ENCODE data around the gene ITPKB. TPM values are rescaled to one million over a fixed set of nuclear protein-coding genes. Genes with fewer than 3 reads are reported as not detected.

Gene ITPKB
- total and polyA plus RNA-seq, 2 experiments from 2014 or later = 0.31 to 5.2 TPM

DNA sequence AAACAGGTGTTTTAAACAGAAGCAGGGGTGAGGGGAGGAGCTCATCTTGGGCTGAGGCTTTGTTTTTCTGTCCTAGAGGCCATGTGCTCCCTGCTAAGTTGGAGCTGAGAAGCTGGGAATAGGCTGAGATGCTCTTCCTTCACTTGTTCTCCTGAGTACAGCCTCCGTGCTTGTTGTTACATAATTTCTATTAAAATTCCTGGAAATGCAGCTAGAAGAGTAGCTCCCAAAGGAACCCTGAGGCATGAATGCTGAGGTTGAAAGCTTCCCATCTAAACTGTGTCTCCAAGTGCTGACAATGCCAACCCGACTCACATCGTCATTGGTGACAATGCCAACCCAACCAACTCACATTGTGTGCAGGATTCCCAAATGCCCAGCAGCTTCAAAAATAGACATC, 12.6 kb upstream of the ITPKB start:
- Histone ChIP-seq H3K36me3 (ENCODE audit: insufficient read depth) (no peaks in the 10 kb centered on the region), H3K4me1 (ENCODE audit: insufficient read depth) (no peaks in the 10 kb centered on the region), H3F3A (replicated peaks; ENCODE audit: low read depth) (no peaks in the 10 kb centered on the region), H3K27me3 (ENCODE audit: insufficient read depth) (peaks cover 4% of the 10 kb centered on the region; the same call in 1 of the 2 replicates), H4K20me1 (replicated peaks; ENCODE audit: insufficient read depth) (no peaks in the 10 kb centered on the region), H3K4me2 (no peak overlapping the region), H3K27ac (ENCODE audit: low read depth) (no peak overlapping the region), H3K4me3 (no peak overlapping the region), H2AFZ (no peak overlapping the region), H3K79me2 (replicated peaks; ENCODE audit: insufficient read depth) (no peaks in the 10 kb centered on the region), H3K9me2 (ENCODE audit: insufficient read depth) (no peaks in the 10 kb centered on the region)
- H3K36me3 Mint-ChIP-seq (ENCODE audit: low read depth) = no peaks in the 10 kb centered on the region
- TF ChIP-seq, protein P1, sequence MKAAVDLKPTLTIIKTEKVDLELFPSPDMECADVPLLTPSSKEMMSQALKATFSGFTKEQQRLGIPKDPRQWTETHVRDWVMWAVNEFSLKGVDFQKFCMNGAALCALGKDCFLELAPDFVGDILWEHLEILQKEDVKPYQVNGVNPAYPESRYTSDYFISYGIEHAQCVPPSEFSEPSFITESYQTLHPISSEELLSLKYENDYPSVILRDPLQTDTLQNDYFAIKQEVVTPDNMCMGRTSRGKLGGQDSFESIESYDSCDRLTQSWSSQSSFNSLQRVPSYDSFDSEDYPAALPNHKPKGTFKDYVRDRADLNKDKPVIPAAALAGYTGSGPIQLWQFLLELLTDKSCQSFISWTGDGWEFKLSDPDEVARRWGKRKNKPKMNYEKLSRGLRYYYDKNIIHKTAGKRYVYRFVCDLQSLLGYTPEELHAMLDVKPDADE (IDR thresholded peaks at IDR 0.05) = no peak
- TF ChIP-seq CREB1 (CRISPR knock-in tag; IDR thresholded peaks at IDR 0.05; ENCODE audit: low read depth) (no peak), STAT1 (IDR thresholded peaks at IDR 0.05; ENCODE audit: unreplicated experiment) (no peak)
- ATAC-seq = no peak
- H3K27me3 Mint-ChIP-seq (ENCODE audit: insufficient read depth, low read depth, poor library complexity) = peaks cover 8% of the 10 kb centered on the region
- H3K4me3 Mint-ChIP-seq = no peak overlapping the region
- no peaks in the 10 kb centered on the region for H3K9me3 Mint-ChIP-seq
- DNase-seq (ENCODE audit: low spot score) = no peak
- H3K4me1 Mint-ChIP-seq = peaks cover 9% of the 10 kb centered on the region
- no peak overlapping the region for H3K27ac Mint-ChIP-seq

DNA sequence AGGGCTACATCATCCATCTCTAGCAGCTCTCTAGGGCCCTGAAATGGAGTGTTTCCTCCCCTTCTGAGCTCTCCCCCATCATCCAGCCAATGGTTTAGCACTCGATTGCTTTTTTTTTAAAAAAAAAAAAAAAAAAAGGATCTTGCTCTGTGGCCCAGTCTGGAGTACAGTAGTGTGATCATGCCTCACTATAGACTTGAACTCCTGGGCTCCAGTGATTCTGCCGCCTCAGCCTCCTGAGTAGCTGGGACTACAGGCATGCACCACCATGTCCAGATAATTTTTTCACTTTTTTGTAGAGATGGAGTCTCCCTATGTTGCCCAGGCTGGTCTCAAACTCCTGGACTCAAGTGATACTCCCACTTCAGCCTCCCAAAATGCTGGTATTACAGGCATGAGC, 12.1 kb upstream of the ITPKB start:
- Mint-ChIP-seq H3K4me1 (peaks cover 9% of the 10 kb centered on the region), H3K27ac (no peak overlapping the region), H3K4me3 (no peak overlapping the region), H3K36me3 (ENCODE audit: low read depth) (no peaks in the 10 kb centered on the region), H3K27me3 (ENCODE audit: insufficient read depth, low read depth, poor library complexity) (peaks cover 8% of the 10 kb centered on the region), H3K9me3 (no peaks in the 10 kb centered on the region)
- H3K27me3 ChIP-seq (ENCODE audit: insufficient read depth) = peaks cover 4% of the 10 kb centered on the region; the same call in 1 of the 2 replicates
- H3K27ac ChIP-seq (ENCODE audit: low read depth) = no peak overlapping the region
- H3K79me2 ChIP-seq (replicated peaks; ENCODE audit: insufficient read depth) = no peaks in the 10 kb centered on the region
- DNase-seq (ENCODE audit: low spot score) = no peak
- no peak overlapping the region for H3K4me2 ChIP-seq
- no peaks in the 10 kb centered on the region for H3K36me3 ChIP-seq (ENCODE audit: insufficient read depth)
- no peaks in the 10 kb centered on the region for H3K4me1 ChIP-seq (ENCODE audit: insufficient read depth)
- H2AFZ ChIP-seq = no peak overlapping the region
- ATAC-seq = no peak
- no peaks in the 10 kb centered on the region for H3K9me2 ChIP-seq (ENCODE audit: insufficient read depth)
- no peak overlapping the region for H3K4me3 ChIP-seq
- H3F3A ChIP-seq (replicated peaks; ENCODE audit: low read depth) = no peaks in the 10 kb centered on the region
- H4K20me1 ChIP-seq (replicated peaks; ENCODE audit: insufficient read depth) = no peaks in the 10 kb centered on the region
- TF ChIP-seq, protein P2, sequence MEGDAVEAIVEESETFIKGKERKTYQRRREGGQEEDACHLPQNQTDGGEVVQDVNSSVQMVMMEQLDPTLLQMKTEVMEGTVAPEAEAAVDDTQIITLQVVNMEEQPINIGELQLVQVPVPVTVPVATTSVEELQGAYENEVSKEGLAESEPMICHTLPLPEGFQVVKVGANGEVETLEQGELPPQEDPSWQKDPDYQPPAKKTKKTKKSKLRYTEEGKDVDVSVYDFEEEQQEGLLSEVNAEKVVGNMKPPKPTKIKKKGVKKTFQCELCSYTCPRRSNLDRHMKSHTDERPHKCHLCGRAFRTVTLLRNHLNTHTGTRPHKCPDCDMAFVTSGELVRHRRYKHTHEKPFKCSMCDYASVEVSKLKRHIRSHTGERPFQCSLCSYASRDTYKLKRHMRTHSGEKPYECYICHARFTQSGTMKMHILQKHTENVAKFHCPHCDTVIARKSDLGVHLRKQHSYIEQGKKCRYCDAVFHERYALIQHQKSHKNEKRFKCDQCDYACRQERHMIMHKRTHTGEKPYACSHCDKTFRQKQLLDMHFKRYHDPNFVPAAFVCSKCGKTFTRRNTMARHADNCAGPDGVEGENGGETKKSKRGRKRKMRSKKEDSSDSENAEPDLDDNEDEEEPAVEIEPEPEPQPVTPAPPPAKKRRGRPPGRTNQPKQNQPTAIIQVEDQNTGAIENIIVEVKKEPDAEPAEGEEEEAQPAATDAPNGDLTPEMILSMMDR (conservative IDR thresholded peaks at IDR 0.05; ENCODE audit: low read depth in 2 of 2) = no peak
- TF ChIP-seq, protein P3, sequence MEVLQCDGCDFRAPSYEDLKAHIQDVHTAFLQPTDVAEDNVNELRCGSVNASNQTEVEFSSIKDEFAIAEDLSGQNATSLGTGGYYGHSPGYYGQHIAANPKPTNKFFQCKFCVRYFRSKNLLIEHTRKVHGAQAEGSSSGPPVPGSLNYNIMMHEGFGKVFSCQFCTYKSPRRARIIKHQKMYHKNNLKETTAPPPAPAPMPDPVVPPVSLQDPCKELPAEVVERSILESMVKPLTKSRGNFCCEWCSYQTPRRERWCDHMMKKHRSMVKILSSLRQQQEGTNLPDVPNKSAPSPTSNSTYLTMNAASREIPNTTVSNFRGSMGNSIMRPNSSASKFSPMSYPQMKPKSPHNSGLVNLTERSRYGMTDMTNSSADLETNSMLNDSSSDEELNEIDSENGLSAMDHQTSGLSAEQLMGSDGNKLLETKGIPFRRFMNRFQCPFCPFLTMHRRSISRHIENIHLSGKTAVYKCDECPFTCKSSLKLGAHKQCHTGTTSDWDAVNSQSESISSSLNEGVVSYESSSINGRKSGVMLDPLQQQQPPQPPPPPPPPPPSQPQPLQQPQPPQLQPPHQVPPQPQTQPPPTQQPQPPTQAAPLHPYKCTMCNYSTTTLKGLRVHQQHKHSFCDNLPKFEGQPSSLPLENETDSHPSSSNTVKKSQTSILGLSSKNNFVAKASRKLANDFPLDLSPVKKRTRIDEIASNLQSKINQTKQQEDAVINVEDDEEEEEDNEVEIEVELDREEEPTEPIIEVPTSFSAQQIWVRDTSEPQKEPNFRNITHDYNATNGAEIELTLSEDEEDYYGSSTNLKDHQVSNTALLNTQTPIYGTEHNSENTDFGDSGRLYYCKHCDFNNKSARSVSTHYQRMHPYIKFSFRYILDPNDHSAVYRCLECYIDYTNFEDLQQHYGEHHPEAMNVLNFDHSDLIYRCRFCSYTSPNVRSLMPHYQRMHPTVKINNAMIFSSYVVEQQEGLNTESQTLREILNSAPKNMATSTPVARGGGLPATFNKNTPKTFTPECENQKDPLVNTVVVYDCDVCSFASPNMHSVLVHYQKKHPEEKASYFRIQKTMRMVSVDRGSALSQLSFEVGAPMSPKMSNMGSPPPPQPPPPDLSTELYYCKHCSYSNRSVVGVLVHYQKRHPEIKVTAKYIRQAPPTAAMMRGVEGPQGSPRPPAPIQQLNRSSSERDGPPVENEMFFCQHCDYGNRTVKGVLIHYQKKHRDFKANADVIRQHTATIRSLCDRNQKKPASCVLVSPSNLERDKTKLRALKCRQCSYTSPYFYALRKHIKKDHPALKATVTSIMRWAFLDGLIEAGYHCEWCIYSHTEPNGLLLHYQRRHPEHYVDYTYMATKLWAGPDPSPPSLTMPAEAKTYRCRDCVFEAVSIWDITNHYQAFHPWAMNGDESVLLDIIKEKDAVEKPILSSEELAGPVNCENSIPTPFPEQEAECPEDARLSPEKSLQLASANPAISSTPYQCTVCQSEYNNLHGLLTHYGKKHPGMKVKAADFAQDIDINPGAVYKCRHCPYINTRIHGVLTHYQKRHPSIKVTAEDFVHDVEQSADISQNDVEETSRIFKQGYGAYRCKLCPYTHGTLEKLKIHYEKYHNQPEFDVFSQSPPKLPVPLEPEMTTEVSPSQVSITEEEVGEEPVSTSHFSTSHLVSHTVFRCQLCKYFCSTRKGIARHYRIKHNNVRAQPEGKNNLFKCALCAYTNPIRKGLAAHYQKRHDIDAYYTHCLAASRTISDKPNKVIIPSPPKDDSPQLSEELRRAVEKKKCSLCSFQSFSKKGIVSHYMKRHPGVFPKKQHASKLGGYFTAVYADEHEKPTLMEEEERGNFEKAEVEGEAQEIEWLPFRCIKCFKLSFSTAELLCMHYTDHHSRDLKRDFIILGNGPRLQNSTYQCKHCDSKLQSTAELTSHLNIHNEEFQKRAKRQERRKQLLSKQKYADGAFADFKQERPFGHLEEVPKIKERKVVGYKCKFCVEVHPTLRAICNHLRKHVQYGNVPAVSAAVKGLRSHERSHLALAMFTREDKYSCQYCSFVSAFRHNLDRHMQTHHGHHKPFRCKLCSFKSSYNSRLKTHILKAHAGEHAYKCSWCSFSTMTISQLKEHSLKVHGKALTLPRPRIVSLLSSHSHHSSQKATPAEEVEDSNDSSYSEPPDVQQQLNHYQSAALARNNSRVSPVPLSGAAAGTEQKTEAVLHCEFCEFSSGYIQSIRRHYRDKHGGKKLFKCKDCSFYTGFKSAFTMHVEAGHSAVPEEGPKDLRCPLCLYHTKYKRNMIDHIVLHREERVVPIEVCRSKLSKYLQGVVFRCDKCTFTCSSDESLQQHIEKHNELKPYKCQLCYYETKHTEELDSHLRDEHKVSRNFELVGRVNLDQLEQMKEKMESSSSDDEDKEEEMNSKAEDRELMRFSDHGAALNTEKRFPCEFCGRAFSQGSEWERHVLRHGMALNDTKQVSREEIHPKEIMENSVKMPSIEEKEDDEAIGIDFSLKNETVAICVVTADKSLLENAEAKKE (CRISPR knock-in tag; IDR thresholded peaks at IDR 0.05) = no peak
- TF ChIP-seq JUNB (IDR thresholded peaks at IDR 0.05; ENCODE audit: unreplicated experiment) (no peak), ZNF114 (CRISPR knock-in tag; IDR thresholded peaks at IDR 0.05) (no peak), CREB1 (CRISPR knock-in tag; IDR thresholded peaks at IDR 0.05; ENCODE audit: low read depth) (no peak), EZH2 (IDR thresholded peaks at IDR 0.05; ENCODE audit: low read depth, unreplicated experiment) (no peak), ZNF331 (CRISPR knock-in tag; IDR thresholded peaks at IDR 0.05; ENCODE audit: low read depth) (no peak), EZH2phosphoT487 (IDR thresholded peaks at IDR 0.05; ENCODE audit: unreplicated experiment) (no peak), POLR2AphosphoS5 (IDR thresholded peaks at IDR 0.05; ENCODE audit: low read depth) (no peak), STAT1 (IDR thresholded peaks at IDR 0.05; ENCODE audit: unreplicated experiment) (no peak)
- TF ChIP-seq, protein P1 (IDR thresholded peaks at IDR 0.05) = no peak

Measured in GM23338 (cell line).